NK-92 (cell line): Measurements from ENCODE around the gene TIFAB.

Source experiments
- DNase-seq: peaks from one replicate; lab custom pipeline; 2025; ENCODE audit not compliant: unreplicated experiment; lab: John Stamatoyannopoulos, UW

The TIFAB gene

DNA sequence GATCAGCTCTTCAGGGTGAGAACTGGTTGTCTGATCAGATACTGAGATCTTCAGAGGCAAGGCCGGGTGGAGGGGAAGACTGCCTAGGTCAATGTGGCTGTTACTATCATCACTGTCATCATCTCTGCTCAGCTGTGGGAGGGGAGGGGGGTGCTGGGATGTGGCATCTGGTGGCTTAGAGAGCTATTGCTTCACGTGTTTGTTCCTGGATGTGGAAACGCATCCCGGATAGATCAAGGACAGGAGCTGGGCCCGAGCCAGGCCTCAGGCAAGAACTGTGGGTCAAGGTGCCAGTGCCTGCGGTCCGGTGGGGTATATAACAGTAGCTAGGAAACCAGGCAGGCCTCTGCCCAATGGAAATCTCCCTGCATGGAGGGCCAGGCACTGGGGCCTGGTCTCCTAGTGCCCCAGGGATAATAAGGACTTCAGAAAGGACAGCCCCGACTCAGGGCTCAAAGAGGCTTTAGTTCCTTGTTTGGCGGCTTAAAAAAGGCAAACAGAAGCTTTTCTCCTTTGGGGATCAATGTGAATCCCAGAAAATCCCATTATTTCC lies 30.3 kb upstream of the TIFAB start:
- no peak for DNase-seq

DNA sequence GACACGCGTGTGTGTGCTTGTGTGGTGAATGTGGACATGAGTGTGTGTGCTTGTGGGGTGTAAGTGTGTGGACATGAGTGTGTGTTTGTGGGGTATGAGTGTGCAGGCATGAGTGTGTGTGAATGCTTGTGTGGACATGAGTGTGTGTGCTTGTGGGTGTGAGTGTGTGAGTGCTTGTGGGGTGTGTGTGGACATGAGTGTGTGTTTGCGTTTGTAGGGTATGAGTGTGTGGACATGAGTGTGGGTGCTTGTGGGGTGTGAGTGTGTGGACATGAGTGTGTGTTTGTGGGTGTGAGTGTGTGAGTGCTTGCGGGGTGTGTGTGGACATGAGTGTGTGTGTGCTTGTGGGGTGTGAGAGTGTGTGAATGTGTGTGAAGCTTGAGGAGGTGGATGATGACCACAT lies 29.8 kb upstream of the TIFAB start:
- no peak for DNase-seq

GRCh38 chr5:135481387-135481786 lies 29.2 kb upstream of the TIFAB start:
- no peak for DNase-seq

DNA sequence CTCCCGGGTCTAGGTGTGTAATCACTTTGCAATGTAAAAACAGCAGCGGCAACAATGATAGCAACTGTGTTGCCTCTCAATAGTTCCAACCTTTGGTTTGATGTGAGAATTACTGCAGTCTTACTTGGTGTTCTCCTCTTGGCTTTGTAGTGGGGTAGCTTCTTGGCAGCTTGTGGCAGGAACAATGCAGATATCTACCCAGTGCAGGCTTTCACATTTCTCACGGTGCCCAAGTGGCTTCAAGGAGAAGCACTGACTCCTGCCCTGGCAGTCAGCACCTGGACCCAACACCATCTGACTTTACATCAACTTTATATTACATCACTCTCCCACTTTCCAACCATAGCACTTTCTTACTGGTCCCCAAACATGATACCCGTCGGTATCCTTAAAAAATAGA lies 28.4 kb upstream of the TIFAB start:
- DNase-seq: no peak

DNA sequence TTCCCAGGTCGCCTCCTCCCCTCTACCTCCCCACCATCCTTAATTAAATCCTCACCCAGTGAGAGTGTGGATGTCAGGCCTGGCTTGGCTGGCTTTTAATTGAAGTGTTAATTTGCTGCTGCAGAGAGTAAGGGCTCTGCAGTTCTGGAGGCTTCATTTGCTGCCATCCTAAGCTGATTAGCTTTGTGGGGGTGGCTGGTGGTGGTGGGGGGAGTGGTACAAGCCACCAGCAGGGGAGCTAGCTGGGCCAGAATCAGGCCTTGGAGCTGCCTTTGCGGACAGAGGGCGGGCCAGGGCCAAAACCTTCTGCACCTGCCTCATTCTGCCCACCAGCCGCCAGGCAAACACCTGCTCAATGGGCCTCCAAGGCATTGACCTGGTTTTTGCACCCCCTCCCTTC lies 26.8 kb upstream of the TIFAB start:
- no peak for DNase-seq

GRCh38 chr5:135477613-135478066 lies 25.5 kb upstream of the TIFAB start:
- no peak for DNase-seq

- no peak for DNase-seq
Measured at GRCh38 chr5:135476615-135477581, 24.7 kb upstream of the TIFAB start.

DNA sequence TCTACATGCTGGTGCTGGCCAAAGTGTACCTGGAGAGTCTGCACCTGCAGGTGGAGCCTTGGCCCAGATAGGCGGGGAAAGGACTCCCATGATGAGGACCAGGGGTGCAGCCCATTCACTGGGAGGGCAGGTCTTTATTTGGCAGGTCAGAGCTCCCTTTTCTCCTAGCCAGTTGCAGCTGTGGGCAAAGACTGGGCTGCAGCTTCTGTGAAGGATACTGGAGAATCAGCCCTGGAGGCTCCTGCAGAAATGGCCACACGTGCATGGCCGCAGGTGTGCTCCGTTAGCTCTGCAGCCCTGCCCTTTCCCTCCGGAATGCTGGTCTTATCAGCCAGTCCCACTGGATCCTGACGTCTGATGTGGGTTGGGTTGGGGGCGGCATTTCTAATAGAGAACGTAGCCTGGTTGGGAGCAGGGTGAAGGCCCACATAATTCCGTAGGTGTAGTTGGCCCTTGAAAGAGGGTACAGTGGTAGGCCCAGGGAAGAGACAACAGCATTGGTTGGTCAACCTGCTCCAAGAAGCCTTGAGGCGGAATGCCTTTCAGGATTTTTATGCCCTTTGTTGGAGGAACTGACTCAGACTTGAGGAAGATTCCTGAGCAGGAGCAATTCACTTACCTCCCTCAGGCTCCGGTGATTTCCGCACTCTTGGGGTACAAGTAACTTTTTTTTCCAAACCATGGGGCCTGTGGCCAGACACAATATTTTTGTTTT lies 22.0 kb upstream of the TIFAB start:
- no peak for DNase-seq

- no peak for DNase-seq
Measured at GRCh38 chr5:135472141-135472540, 20.0 kb upstream of the TIFAB start.

DNA sequence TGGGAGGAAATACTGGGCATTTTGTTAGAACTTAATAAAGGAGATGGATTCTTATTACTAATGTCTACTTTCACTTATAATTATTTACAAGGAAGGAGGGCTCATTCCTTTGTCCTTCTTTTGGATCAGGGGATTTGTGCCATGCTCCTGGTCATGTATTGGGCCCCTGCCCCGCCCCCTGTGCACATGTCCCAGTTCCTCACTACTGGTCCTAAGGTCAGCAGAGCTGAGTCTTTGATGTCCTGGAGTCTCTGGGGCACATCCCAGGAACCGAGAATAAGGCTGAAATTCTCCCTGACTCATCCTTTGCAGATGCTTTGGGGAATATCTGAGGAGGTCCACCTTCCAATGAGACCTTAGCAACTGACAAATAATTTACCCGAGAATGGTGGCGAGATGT lies 19.6 kb upstream of the TIFAB start:
- no peak for DNase-seq

DNA sequence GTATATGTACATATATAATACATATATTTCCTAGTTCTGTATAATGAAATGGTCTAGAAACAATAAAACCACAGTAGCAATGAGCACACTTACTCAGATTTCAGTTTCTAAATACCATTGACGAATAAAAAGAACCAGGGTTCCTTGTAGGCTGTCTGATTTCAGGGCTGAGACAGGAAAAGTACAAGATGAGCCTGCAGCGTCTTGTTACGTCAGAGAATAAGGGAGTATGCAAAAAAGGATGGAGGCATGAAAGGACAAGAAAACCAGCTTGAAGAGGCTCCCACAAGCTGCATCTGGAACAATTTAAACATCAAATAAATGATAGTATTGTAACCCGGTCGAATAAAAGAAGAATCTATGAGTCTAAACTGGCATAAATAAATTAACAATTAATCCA lies 17.8 kb upstream of the TIFAB start:
- DNase-seq: no peak

DNA sequence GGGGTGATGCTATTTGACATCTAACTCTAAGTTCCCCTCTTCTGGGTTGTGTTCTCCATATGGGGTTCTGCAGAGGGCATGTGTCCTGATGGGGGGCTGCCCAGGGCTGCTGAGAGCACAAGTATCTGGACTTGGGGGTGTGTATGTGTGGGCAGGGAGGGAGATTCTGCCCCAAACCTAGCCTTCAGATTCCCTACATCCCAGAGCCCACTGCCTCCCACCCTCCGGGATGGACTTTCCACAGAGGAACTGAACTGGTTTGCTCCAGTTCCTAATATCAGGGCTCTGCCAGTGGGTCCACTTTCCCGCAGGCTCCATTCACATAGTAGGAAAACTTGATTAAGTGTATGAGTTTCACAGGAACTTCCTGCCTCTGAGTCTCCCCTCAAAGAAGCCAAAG lies 16.4 kb upstream of the TIFAB start:
- no peak for DNase-seq

GRCh38 chr5:135467871-135468485 lies 15.8 kb upstream of the TIFAB start:
- no peak for DNase-seq

DNA sequence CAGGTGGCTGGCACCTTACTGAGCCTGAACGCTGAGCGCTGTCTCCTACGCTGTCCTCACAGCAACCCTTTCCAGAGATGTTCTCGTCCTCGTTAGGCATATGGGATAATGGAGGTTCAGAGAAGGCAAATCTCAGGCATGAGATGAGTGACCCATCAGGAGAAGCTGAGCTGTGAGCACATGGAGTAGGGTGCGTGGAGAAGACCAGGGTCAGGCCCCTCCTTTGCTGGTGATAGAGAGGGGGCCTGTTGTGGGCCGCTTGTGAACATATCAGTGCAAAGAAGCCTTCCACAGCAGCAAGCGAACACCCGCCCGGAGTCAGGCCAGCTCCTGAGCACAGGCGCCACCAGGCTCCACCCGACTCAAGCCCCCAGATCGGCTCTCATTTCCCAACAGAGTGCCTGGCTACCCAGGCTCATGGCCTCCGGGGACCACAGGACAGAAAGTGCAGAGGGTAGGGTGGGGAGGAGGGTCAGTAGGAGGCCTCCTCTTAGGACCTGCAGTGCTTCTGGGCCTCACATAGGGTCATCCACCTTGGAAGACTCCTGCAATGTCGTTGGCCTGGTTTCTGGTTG lies 15.0 kb upstream of the TIFAB start:
- DNase-seq: no peak

DNA sequence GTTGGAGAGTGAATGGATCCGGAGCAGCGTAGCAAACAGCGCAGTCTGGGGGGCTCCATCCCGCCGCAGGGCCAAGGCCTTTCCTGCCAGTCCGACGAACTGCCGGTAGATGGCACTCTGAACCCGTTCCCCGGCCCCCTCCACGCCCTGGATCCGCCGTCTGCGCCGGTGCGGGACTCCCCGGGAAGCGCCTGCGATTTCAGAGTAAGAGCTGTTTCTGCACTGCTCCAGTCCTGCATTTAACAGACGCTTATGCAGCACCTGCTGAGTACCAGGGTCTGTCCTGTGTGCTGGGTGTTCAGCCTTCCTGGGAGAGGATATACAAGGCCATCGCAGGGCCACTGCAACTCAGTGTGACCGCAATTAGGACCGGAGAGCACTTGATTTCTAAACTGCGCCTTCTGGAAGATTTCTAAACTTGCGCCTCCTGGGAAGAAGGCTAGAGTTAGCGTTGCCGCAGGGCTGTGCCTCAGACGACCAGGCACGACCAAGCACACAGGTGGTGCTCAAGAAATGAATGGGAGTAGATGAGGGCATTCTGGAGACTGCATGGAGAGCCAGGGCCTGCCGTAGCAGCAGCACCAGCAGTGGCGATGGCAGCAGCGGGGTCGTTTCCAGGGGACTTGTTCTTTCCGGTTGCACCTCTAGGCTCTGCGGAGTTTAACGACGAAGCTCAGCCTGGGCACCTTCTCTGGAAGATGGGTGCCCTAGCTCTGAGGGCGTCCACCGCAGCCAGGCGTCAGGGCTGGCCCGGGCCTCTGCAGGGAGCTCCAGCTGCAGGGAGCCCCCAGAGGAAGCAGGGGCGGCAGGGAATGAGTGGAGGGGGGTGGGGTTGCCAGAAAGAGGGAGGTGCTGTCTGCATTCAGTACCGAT lies 14.3 kb upstream of the TIFAB start:
- DNase-seq: no peak

- no peak for DNase-seq
Measured at GRCh38 chr5:135465391-135466122, 13.4 kb upstream of the TIFAB start.

DNA sequence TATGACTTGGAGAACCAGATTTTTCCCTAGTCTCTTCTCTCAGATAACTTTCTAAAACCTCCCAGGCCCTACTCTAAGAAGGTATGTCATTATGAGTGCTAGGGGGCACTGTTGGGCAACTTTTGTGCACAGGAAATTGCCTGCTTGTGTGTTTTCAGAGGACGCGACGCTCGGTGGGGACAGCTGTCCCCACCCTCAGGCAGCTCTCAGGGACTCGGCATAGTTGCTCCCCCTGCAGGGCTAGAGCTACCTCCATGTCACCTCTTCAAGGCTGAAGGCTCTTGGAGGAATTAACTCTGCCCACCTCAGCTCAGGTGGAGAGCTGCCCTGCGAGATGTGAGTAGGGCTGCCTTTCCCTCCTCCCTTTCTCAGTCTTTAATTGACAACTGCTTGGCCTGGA lies 10.2 kb upstream of the TIFAB start:
- DNase-seq: no peak

- DNase-seq: no peak
Measured at GRCh38 chr5:135461481-135462151, 9.5 kb upstream of the TIFAB start.
